Trophoblast cell (in vitro differentiated cells and primary cell): ENCODE data around the gene C12orf76.
"Not testable (repeated sequence)": the region's sequence is repeated elsewhere in the genome, so short reads cannot be mapped to it uniquely, and the experiment has no call there.

Experiments
- DNase-seq, 2 donors: peaks; one replicate each; pipeline ENCODE4 v3.0.0-alpha.2; 2016
- H2AFZ ChIP-seq: 2 replicates; pipeline ENCODE4 v1.6.1; 2013; ENCODE audit warnings: low read length, moderate library complexity, mild to moderate bottlenecking; ENCODE audit not compliant: insufficient read depth, poor library complexity
- H2AK5ac ChIP-seq: 2 replicates; pipeline ENCODE4 v1.6.1; 2013; ENCODE audit warnings: mild to moderate bottlenecking, low read length
- H2BK120ac ChIP-seq: 2 replicates; pipeline ENCODE4 v1.6.1; 2013; ENCODE audit warnings: low read length, mild to moderate bottlenecking, moderate library complexity; ENCODE audit not compliant: insufficient read depth, poor library complexity
- H2BK12ac ChIP-seq: 2 replicates; pipeline ENCODE4 v1.6.1; 2013; ENCODE audit warnings: mild to moderate bottlenecking, low read length, moderate library complexity
- H2BK5ac ChIP-seq: 2 replicates; pipeline ENCODE4 v1.6.1; 2013; ENCODE audit warnings: low read length, low read depth, moderate library complexity, mild to moderate bottlenecking; ENCODE audit not compliant: poor library complexity
- H3K14ac ChIP-seq: 2 replicates; pipeline ENCODE4 v1.6.1; 2013; ENCODE audit warnings: mild to moderate bottlenecking, low read length
- H3K18ac ChIP-seq: 2 replicates; pipeline ENCODE4 v1.6.1; 2013; ENCODE audit warnings: mild to moderate bottlenecking, low read length
- H3K23ac ChIP-seq: 2 replicates; pipeline ENCODE4 v1.6.1; 2013; ENCODE audit warnings: low read length
- H3K27ac ChIP-seq: 2 replicates; pipeline ENCODE4 v1.5.1; 2013; ENCODE audit warnings: low read depth, mild to moderate bottlenecking, inconsistent platforms, low read length, moderate library complexity
- H3K27me3 ChIP-seq: 2 replicates; pipeline ENCODE4 v1.6.1; 2013; ENCODE audit warnings: inconsistent platforms, mild to moderate bottlenecking, low read length, moderate library complexity; ENCODE audit not compliant: insufficient read depth
- H3K36me3 ChIP-seq, 2 experiments: 1 replicate in 1 of 2; 2 replicates in 1 of 2; pipeline ENCODE4 v1.6.1; 2013; ENCODE audit warnings: low read length in 2 of 2, mild to moderate bottlenecking in 2 of 2, moderate library complexity in 1 of 2; ENCODE audit not compliant: insufficient read depth in 2 of 2, control insufficient read depth in 1 of 2
- H3K4ac ChIP-seq: 2 replicates; pipeline ENCODE4 v1.6.1; 2013; ENCODE audit warnings: low read depth, mild to moderate bottlenecking, low read length, moderate library complexity
- H3K4me1 ChIP-seq, 2 experiments: 1 replicate in 1 of 2; 2 replicates in 1 of 2; pipeline ENCODE4 v1.6.1; 2013; ENCODE audit warnings: low read length in 2 of 2, mild to moderate bottlenecking in 2 of 2, moderate library complexity in 1 of 2; ENCODE audit not compliant: insufficient read depth in 2 of 2, control insufficient read depth in 1 of 2
- H3K4me2 ChIP-seq: 2 replicates; pipeline ENCODE4 v1.6.1; 2013; ENCODE audit warnings: inconsistent platforms, mild to moderate bottlenecking, low read length, moderate library complexity
- H3K4me3 ChIP-seq: 2 replicates; pipeline ENCODE4 v1.5.1; 2013; ENCODE audit warnings: mild to moderate bottlenecking, low read depth, low read length, inconsistent platforms
- H3K79me1 ChIP-seq: one replicate; pipeline ENCODE4 v1.6.1; 2013; ENCODE audit warnings: low read length
- H3K79me2 ChIP-seq: 2 replicates; pipeline ENCODE4 v1.6.1; 2013; ENCODE audit warnings: low read length, mild to moderate bottlenecking; ENCODE audit not compliant: control insufficient read depth, insufficient read depth, poor library complexity
- H3K9ac ChIP-seq: 2 replicates; pipeline ENCODE4 v1.6.1; 2013; ENCODE audit warnings: mild to moderate bottlenecking, low read length
- H3K9me3 ChIP-seq: 2 replicates; pipeline ENCODE4 v1.6.1; 2013; ENCODE audit warnings: low read depth, mild to moderate bottlenecking, control low read depth, inconsistent platforms, low read length; ENCODE audit not compliant: insufficient read depth
- H4K12ac ChIP-seq: 2 replicates; pipeline ENCODE4 v1.6.1; 2013; ENCODE audit warnings: low read depth, mild to moderate bottlenecking, low read length, moderate library complexity
- H4K8ac ChIP-seq: 2 replicates; pipeline ENCODE4 v1.6.1; 2013; ENCODE audit warnings: low read depth, mild to moderate bottlenecking, low read length, moderate library complexity
- H4K91ac ChIP-seq: one replicate; pipeline ENCODE4 v1.6.1; 2013; ENCODE audit warnings: low read depth, mild to moderate bottlenecking, low read length, moderate library complexity
- WGBS: extraction: QIAGEN DNeasy Blood & Tissue Kit; methylation state at CpG from one replicate; pipeline ENCODE4 v1.1.7; 2013; ENCODE audit warnings: missing lambda C conversion rate; ENCODE audit not compliant: insufficient read length, insufficient coverage; ENCODE audit errors: extremely low coverage; 5-methylcytosine and 5-hydroxymethylcytosine counted together

Gene C12orf76

DNA sequence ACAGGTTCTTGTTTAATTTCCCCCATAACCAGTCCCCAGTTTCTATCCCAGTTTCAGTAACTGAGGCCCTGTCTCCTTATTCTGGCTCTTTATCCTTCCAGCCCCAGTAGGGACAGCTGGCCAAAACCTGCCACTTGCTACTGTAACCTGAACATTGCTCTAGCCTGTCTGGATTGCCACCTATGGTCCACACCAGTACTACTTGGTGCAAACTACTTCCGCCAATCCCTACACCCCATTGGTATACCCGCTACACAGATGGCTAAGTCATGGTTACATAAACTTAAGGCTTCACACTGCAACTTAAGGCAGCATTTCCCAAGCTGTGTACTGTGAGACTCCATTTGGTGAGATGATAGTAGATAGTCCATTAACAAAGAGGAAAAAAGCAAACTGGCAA, 20.3 kb upstream of the C12orf76 start:
- no peak overlapping the region for H2BK12ac ChIP-seq
- H2BK5ac ChIP-seq: no peak overlapping the region
- H3K4me2 ChIP-seq: no peak overlapping the region
- no peak overlapping the region for H4K91ac ChIP-seq
- no CpG with 5 or more reads among the region's 2 CpGs for WGBS
- no peak overlapping the region for H3K27ac ChIP-seq
- no peak overlapping the region for H4K12ac ChIP-seq
- no peak overlapping the region for H2BK120ac ChIP-seq
- peaks cover 3% of the 10 kb centered on the region for H3K9me3 ChIP-seq
- no peak overlapping the region for H3K4me3 ChIP-seq
- H3K23ac ChIP-seq: no peak overlapping the region
- no peak overlapping the region for H2AFZ ChIP-seq
- H3K79me1 ChIP-seq: no peaks in the 10 kb centered on the region
- H3K9ac ChIP-seq: no peak overlapping the region
- H3K27me3 ChIP-seq: no peaks in the 10 kb centered on the region
- no peaks in the 10 kb centered on the region for H3K79me2 ChIP-seq
- H3K4me1 ChIP-seq: no peaks in the 10 kb centered on the region
- H2AK5ac ChIP-seq: no peak overlapping the region
- no peak overlapping the region for H3K14ac ChIP-seq
- H3K36me3 ChIP-seq: no peaks in the 10 kb centered on the region
- no peak for DNase-seq
- H3K4ac ChIP-seq: no peak overlapping the region
- no peak overlapping the region for H4K8ac ChIP-seq
- no peak overlapping the region for H3K18ac ChIP-seq

DNA sequence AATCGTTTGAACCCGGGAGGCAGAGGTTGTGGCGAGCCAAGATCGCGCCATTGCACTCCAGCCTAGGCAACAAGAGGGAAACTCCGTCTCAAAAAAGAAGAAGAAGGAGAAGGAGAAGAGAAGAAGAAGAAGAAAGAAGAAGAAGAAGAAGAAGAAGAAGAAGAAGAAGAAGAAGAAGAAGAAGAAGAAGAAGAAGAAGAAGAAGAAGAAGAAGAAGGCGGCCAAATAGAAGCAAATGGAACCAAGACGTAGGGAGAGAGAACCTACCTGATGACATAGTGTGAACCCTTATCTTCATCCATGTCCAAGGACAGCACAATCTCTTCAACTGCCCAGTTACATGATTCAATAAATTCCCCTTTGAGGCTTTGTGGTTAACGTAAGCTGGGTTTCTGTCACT, 19.8 kb upstream of the C12orf76 start:
- not testable (repeated sequence) for H4K12ac ChIP-seq, H3K9ac ChIP-seq, H4K91ac ChIP-seq, H2BK5ac ChIP-seq, H2AK5ac ChIP-seq, H3K27me3 ChIP-seq, H3K4me1 ChIP-seq, H3K4ac ChIP-seq, H3K9me3 ChIP-seq, H2AFZ ChIP-seq, H3K18ac ChIP-seq, H4K8ac ChIP-seq, H3K27ac ChIP-seq, H3K4me3 ChIP-seq, H3K79me2 ChIP-seq, H3K14ac ChIP-seq, H2BK120ac ChIP-seq, H3K23ac ChIP-seq, H3K79me1 ChIP-seq, H3K4me2 ChIP-seq, H3K36me3 ChIP-seq, H2BK12ac ChIP-seq, DNase-seq
- WGBS: no CpG with 5 or more reads among the region's 9 CpGs

DNA sequence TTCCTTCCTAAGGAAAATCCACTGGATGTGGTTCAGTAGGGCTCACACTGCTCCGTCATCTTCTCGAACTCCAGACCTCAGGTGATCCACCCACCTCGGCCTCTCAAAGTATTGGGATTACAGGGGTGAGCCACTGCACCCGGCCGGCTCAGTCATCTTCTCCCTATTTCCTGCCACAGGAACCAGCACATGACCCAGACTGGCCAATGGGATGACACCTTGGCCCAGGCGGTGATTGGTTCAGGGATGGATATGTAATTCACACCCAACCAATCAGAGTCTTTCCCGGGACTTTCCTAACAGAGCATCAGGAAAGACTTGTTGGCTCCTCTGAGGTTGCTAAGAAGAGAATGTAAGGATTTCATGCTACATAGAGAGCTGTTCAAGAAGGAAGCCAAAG, 19.2 kb upstream of the C12orf76 start:
- H3K14ac ChIP-seq: no peak overlapping the region
- H3K4me3 ChIP-seq: no peak overlapping the region
- H4K91ac ChIP-seq: no peak overlapping the region
- no peaks in the 10 kb centered on the region for H3K79me2 ChIP-seq
- H3K27me3 ChIP-seq: no peaks in the 10 kb centered on the region
- no peak overlapping the region for H4K12ac ChIP-seq
- H3K23ac ChIP-seq: no peak overlapping the region
- no peak overlapping the region for H2BK120ac ChIP-seq
- H3K4me2 ChIP-seq: no peak overlapping the region
- H4K8ac ChIP-seq: no peak overlapping the region
- no peak overlapping the region for H3K18ac ChIP-seq
- H3K4me1 ChIP-seq: no peaks in the 10 kb centered on the region
- no peak overlapping the region for H2AFZ ChIP-seq
- no peak overlapping the region for H2BK12ac ChIP-seq
- H3K9ac ChIP-seq: no peak overlapping the region
- no peak overlapping the region for H2AK5ac ChIP-seq
- no peaks in the 10 kb centered on the region for H3K36me3 ChIP-seq
- no peak overlapping the region for H2BK5ac ChIP-seq
- H3K79me1 ChIP-seq: no peaks in the 10 kb centered on the region
- WGBS: no CpG with 5 or more reads among the region's 7 CpGs
- no peak for DNase-seq
- no peak overlapping the region for H3K4ac ChIP-seq
- no peak overlapping the region for H3K27ac ChIP-seq
- H3K9me3 ChIP-seq: peaks cover 3% of the 10 kb centered on the region

DNA sequence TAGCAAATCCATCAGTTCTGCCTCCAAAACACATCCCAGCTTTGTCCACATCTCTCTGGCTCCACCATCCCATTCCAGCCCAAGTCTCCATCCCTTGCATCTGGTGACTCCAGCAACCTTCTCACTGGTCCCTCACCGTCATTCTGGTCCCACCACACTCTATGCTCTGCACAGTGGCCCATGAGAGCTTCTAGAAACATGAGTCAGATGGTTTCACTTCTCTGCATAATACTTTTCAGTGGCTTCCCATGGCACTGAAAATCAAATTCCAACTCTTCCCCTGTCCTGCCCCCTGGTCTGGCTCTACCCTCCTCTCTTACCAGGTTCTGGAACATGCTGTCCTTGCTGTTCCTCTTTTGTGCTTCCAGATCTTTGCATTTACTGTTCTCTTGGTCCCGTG, 17.2 kb upstream of the C12orf76 start:
- H3K18ac ChIP-seq: no peak overlapping the region
- WGBS: no CpG with 5 or more reads among the region's 2 CpGs
- no peaks in the 10 kb centered on the region for H3K36me3 ChIP-seq
- H3K23ac ChIP-seq: no peak overlapping the region
- no peak overlapping the region for H2BK120ac ChIP-seq
- H3K4me3 ChIP-seq: no peak overlapping the region
- H3K4me2 ChIP-seq: no peak overlapping the region
- no peaks in the 10 kb centered on the region for H3K79me2 ChIP-seq
- peaks cover 3% of the 10 kb centered on the region for H3K9me3 ChIP-seq
- H3K14ac ChIP-seq: no peak overlapping the region
- no peak overlapping the region for H2AFZ ChIP-seq
- H3K79me1 ChIP-seq: no peaks in the 10 kb centered on the region
- no peak overlapping the region for H3K4ac ChIP-seq
- no peak overlapping the region for H2BK5ac ChIP-seq
- no peaks in the 10 kb centered on the region for H3K27me3 ChIP-seq
- no peak overlapping the region for H4K8ac ChIP-seq
- no peak overlapping the region for H2BK12ac ChIP-seq
- H3K4me1 ChIP-seq: no peaks in the 10 kb centered on the region
- no peak overlapping the region for H4K12ac ChIP-seq
- H3K27ac ChIP-seq: no peak overlapping the region
- no peak for DNase-seq
- H2AK5ac ChIP-seq: no peak overlapping the region
- no peak overlapping the region for H4K91ac ChIP-seq
- no peak overlapping the region for H3K9ac ChIP-seq
